Fibroblast of villous mesenchyme (primary cell): ENCODE results near the gene PPP1R9B. TPM values are rescaled to one million over a fixed set of nuclear protein-coding genes. Genes with fewer than 3 reads are reported as not detected.

Source experiments
- DNase-seq: peaks from one replicate; pipeline ENCODE4 v3.0.0-alpha.2; 2010; ENCODE audit warnings: low read depth
- H3K4me3 ChIP-seq: 2 replicates; pipeline ENCODE4 v1.5.1; 2011; ENCODE audit warnings: low read depth, mild to moderate bottlenecking, low read length
- CTCF ChIP-seq: IDR thresholded peaks from 2 replicates; pipeline ENCODE4 v1.5.1; 2012; ENCODE audit warnings: low read depth, mild to moderate bottlenecking, low read length; ENCODE audit not compliant: insufficient read depth
- total RNA-seq: library from RNA; depleted of rRNA; stranded (reverse); fragments of >200 nt; gene quantifications from 2 replicates; pipeline ENCODE4 v1.2.3, GENCODE V29; 2012

Gene PPP1R9B
- total RNA-seq, 1 donor: 47.1 TPM

DNA sequence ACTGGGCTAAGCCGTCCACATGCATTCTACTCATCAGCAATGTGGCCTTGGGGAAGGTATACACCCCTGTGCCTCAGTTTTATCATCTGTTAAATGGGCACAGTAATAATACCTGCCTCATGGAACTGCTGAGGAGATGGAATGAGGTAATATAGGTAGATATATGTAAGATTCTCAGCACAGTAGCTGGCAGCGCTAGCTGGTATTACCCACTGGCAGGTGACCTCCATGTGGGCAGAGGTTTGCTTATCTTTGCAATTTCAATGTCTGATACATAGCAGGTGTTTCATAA is 14.2 kb upstream of the PPP1R9B start:
- TF ChIP-seq CTCF: no peak
- no peak for DNase-seq
- no peak overlapping the region for H3K4me3 ChIP-seq

- TF ChIP-seq CTCF: no peak
- no peak for DNase-seq
- no peak overlapping the region for H3K4me3 ChIP-seq
Observed at GRCh38 chr17:50163843-50164696, 13.6 kb upstream of the PPP1R9B start.

- DNase-seq: no peak
- TF ChIP-seq CTCF: no peak
- no peak overlapping the region for H3K4me3 ChIP-seq
Observed at GRCh38 chr17:50162466-50163254, 12.2 kb upstream of the PPP1R9B start.

GRCh38 chr17:50161911-50162288 is 11.4 kb upstream of the PPP1R9B start:
- no peak overlapping the region for H3K4me3 ChIP-seq
- no peak for DNase-seq

GRCh38 chr17:50161023-50161910 is 10.8 kb upstream of the PPP1R9B start:
- peak; percentile 86 for TF ChIP-seq CTCF
- peak overlapping the region; percentile 73 for H3K4me3 ChIP-seq
- DNase-seq: peak; percentile 87

More at GRCh38 chr17:50161911-50162288, 11.4 kb upstream of the PPP1R9B start:
- no peak for TF ChIP-seq CTCF

GRCh38 chr17:50157891-50158290 is 7.4 kb upstream of the PPP1R9B start:
- DNase-seq: no peak
- TF ChIP-seq CTCF: no peak
- no peak overlapping the region for H3K4me3 ChIP-seq
